ENCODE measurements around the gene KIF4A. TPM values are rescaled to one million over a fixed set of nuclear protein-coding genes. Genes with fewer than 3 reads are reported as not detected.
"Not testable (repeated sequence)": the region's sequence is repeated elsewhere in the genome, so short reads cannot be mapped to it uniquely, and the experiment has no call there.

Gene KIF4A
- 0.38 TPM for total RNA-seq
- long read RNA-seq: 0 reads

- peak; percentile 92 for DNase-seq (ENCODE audit: low spot score)
- intact Hi-C loops (cut with DNase I): no loop called here
Measured at GRCh38 chrX:70289793-70290770, at the start of gene KIF4A, which contains the start of gene PDZD11. TSS of gene KIF4A (plus strand) at chrX:70290104. CDS start at chrX:70290459, 355 bp downstream. TSS of gene PDZD11 (minus strand) at chrX:70289927. CDS start at chrX:70289341, 586 bp downstream.

GRCh38 chrX:70240751-70241150 lies 49.2 kb upstream of the KIF4A start:
- DNase-seq (ENCODE audit: low spot score): no peak
- intact Hi-C loops (cut with DNase I): no loop called here

GRCh38 chrX:70241501-70241900 lies 48.4 kb upstream of the KIF4A start:
- intact Hi-C loops (cut with DNase I): no loop called here
- DNase-seq (ENCODE audit: low spot score): no peak

- DNase-seq (ENCODE audit: low spot score): not testable (repeated sequence)
Measured at GRCh38 chrX:70243601-70244000, 46.3 kb upstream of the KIF4A start.

GRCh38 chrX:70244881-70245280 lies 45.0 kb upstream of the KIF4A start:
- intact Hi-C loops (cut with DNase I): no loop called here
- DNase-seq (ENCODE audit: low spot score): no peak

More at GRCh38 chrX:70243601-70244000, 46.3 kb upstream of the KIF4A start:
- intact Hi-C loops (cut with DNase I): not testable (repeated sequence)

GRCh38 chrX:70247252-70247651 lies 42.7 kb upstream of the KIF4A start:
- DNase-seq (ENCODE audit: low spot score): no peak
- intact Hi-C loops (cut with DNase I): no loop called here

- intact Hi-C loops (cut with DNase I): no loop called here
- no peak for DNase-seq (ENCODE audit: low spot score)
Measured at GRCh38 chrX:70252491-70252890, 37.4 kb upstream of the KIF4A start.

GRCh38 chrX:70253377-70254062 lies 36.4 kb upstream of the KIF4A start:
- intact Hi-C loops (cut with DNase I): no loop called here
- no peak for DNase-seq (ENCODE audit: low spot score)

- intact Hi-C loops (cut with DNase I): no loop called here
- no peak for DNase-seq (ENCODE audit: low spot score)
Measured at GRCh38 chrX:70254063-70254400, 35.9 kb upstream of the KIF4A start.

- no peak for DNase-seq (ENCODE audit: low spot score)
- intact Hi-C loops (cut with DNase I): no loop called here
Measured at GRCh38 chrX:70254909-70255308, 35.0 kb upstream of the KIF4A start.

GRCh38 chrX:70255452-70255851 lies 34.5 kb upstream of the KIF4A start:
- DNase-seq (ENCODE audit: low spot score): no peak
- intact Hi-C loops (cut with DNase I): no loop called here

GRCh38 chrX:70257423-70258288 lies 32.2 kb upstream of the KIF4A start:
- DNase-seq (ENCODE audit: low spot score): no peak
- intact Hi-C loops (cut with DNase I): no loop called here

GRCh38 chrX:70260104-70260503 lies 29.8 kb upstream of the KIF4A start, which contains the start of gene P2RY4:
TSS of gene P2RY4 (minus strand) at chrX:70260204. CDS start at chrX:70259624, 580 bp downstream.
- no peak for DNase-seq (ENCODE audit: low spot score)
- intact Hi-C loops (cut with DNase I): loop anchor here (2.0 kb wide), 1 partner anchor 61 kb away; no protein-coding TSS in a partner anchor

GRCh38 chrX:70262952-70263567 lies 26.8 kb upstream of the KIF4A start:
- intact Hi-C loops (cut with DNase I): no loop called here
- DNase-seq (ENCODE audit: low spot score): no peak

- no peak for DNase-seq (ENCODE audit: low spot score)
- intact Hi-C loops (cut with DNase I): no loop called here
Measured at GRCh38 chrX:70264784-70265183, 25.1 kb upstream of the KIF4A start.

GRCh38 chrX:70268034-70268433 lies 21.9 kb upstream of the KIF4A start, which contains the start of gene ARR3:
TSS of gene ARR3 (plus strand) at chrX:70268334. CDS start at chrX:70269386, 1,052 bp downstream.
- no peak for DNase-seq (ENCODE audit: low spot score)
- intact Hi-C loops (cut with DNase I): no loop called here

- intact Hi-C loops (cut with DNase I): not testable (repeated sequence)
Measured at GRCh38 chrX:70274029-70274428, 15.9 kb upstream of the KIF4A start.

GRCh38 chrX:70279081-70279480 lies 10.8 kb upstream of the KIF4A start:
- no peak for DNase-seq (ENCODE audit: low spot score)
- intact Hi-C loops (cut with DNase I): no loop called here

More at GRCh38 chrX:70274029-70274428, 15.9 kb upstream of the KIF4A start:
- not testable (repeated sequence) for DNase-seq (ENCODE audit: low spot score)

- intact Hi-C loops (cut with DNase I): no loop called here
- DNase-seq (ENCODE audit: low spot score): no peak
Measured at GRCh38 chrX:70280573-70280972, 9.3 kb upstream of the KIF4A start.

Data from cardiac septum (tissue), 1 donor.